Activated B cell treated with CpG ODN at 0.5 μM for 24 hours (primary cell): ENCODE measurements around the gene EPS15. TPM values are rescaled to one million over a fixed set of nuclear protein-coding genes. Genes with fewer than 3 reads are reported as not detected.

Source experiments
- ATAC-seq: fragments of 200-7000 bp; cut with Tn5 transposase; one replicate; pipeline ENCODE4 v1.10.0; 2021; ENCODE audit warnings: low read depth, mild to moderate bottlenecking, moderate library complexity
- CTCF ChIA-PET: fragments of 350-600 bp; sonication (Branson Sonifier 250); formaldehyde crosslinking; loops from one replicate; lab custom pipeline; 2021; ENCODE audit warnings: antibody characterized with exemption; lab: Charles Lee
- POLR2A ChIA-PET: fragments of 350-600 bp; sonication (Branson Sonifier 250); formaldehyde crosslinking; loops from one replicate; lab custom pipeline; 2021; ENCODE audit warnings: antibody characterized with exemption; lab: Charles Lee
- DNase-seq: peaks from one replicate; pipeline ENCODE4 v3.0.0; 2022
- H3K27ac Mint-ChIP-seq: one replicate; pipeline ENCODE4 v1.8.0; 2020; ENCODE audit warnings: mixed read lengths
- H3K27me3 Mint-ChIP-seq: one replicate; pipeline ENCODE4 v1.8.0; 2021; ENCODE audit warnings: mixed read lengths
- H3K36me3 Mint-ChIP-seq: one replicate; pipeline ENCODE4 v1.8.0; 2021; ENCODE audit warnings: low read depth, mixed read lengths
- H3K4me1 Mint-ChIP-seq: one replicate; pipeline ENCODE4 v1.8.0; 2021; ENCODE audit warnings: mixed read lengths
- H3K4me3 Mint-ChIP-seq: one replicate; pipeline ENCODE4 v1.8.0; 2020; ENCODE audit warnings: mild to moderate bottlenecking, mixed read lengths
- H3K9me3 Mint-ChIP-seq: one replicate; pipeline ENCODE4 v1.8.0; 2020; ENCODE audit warnings: mixed read lengths
- intact Hi-C: fragments of 100-400 bp; cut with micrococcal nuclease; formaldehyde crosslinking; loops from one replicate; pipeline ENCODE4 v1.15.1; 2024
- total RNA-seq: library from RNA; stranded (reverse); gene quantifications from 2 replicates; pipeline ENCODE4 v1.2.3, GENCODE V29; 2022
- TF ChIP-seq, protein P1 (sequence below): fragments of 200-600 bp; IDR thresholded peaks from one replicate; pipeline ENCODE4 v1.8.0; 2022; ENCODE audit warnings: antibody characterized with exemption, mild to moderate bottlenecking

The EPS15 gene
- total RNA-seq, 1 donor from 2014 or later = 150 TPM

DNA sequence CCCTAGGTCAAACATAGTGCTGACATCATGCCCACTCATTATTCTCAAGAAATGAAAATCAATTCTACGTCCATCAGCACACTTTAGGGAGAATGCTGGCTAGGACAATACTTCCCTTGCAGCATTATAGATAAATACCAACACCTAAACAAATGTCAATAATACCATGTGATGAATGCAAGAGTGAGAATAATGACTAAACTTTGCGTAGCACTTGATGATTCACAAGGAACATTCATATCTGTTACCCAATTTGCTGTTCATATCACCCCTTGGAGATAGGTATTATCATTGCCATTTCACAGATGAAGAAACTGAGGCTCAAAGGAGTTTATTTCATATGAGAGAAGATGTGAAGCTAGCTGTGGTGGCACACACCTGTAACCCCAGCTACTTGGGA, 24.8 kb upstream of the EPS15 start:
- no peak for ATAC-seq
- DNase-seq = no peak
- Mint-ChIP-seq H3K9me3 (no peaks in the 10 kb centered on the region), H3K27me3 (no peaks in the 10 kb centered on the region), H3K4me3 (no peak overlapping the region), H3K4me1 (peaks cover 5% of the 10 kb centered on the region), H3K27ac (no peak overlapping the region), H3K36me3 (no peaks in the 10 kb centered on the region)
- ChIA-PET CTCF (interaction anchor here (1.0 kb wide), 1 partner anchor 8 kb away, joined by 3 read pairs; no protein-coding TSS in a partner anchor), POLR2A (interaction anchor here (0.7 kb wide), 1 partner anchor 9 kb away, joined by 3 read pairs; no protein-coding TSS in a partner anchor)
- TF ChIP-seq, protein P1, sequence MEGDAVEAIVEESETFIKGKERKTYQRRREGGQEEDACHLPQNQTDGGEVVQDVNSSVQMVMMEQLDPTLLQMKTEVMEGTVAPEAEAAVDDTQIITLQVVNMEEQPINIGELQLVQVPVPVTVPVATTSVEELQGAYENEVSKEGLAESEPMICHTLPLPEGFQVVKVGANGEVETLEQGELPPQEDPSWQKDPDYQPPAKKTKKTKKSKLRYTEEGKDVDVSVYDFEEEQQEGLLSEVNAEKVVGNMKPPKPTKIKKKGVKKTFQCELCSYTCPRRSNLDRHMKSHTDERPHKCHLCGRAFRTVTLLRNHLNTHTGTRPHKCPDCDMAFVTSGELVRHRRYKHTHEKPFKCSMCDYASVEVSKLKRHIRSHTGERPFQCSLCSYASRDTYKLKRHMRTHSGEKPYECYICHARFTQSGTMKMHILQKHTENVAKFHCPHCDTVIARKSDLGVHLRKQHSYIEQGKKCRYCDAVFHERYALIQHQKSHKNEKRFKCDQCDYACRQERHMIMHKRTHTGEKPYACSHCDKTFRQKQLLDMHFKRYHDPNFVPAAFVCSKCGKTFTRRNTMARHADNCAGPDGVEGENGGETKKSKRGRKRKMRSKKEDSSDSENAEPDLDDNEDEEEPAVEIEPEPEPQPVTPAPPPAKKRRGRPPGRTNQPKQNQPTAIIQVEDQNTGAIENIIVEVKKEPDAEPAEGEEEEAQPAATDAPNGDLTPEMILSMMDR = no peak
- intact Hi-C loops = no loop called here

DNA sequence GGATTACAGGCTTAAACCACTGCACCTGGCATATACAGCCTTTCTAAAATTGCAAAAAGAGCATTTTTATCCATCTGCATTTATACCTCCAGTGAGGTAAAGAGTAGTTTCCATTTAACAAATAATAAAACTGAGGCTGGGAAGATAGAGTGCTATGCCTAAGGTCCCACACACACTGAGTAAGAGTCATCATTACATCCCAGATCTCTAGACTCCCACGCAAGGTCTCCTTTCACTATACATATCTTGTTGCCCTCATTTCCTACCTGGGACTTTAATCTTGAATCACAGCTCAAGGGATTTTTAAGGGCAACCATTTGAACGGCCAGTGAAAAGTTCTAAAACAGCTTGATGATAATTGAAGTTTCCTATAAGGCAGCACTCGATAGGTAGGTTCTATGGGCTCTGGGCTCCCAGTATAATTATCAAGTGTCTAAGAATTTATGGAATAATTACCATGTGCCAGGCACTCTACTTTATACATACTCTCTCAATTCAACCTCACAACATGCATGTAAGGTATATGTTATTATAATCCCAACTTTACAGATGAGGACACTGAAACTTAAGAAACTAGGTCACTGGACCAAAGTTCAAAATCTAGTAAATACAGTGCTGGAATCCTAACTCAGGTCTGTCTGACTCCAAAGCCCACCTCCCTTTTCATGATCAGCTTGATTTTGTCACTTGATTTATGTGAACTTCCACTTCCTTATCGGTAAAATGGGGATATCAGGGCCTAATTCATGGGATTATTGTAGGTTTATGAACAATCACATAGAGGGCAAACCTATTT, 23.3 kb upstream of the EPS15 start:
- TF ChIP-seq, protein P1 = no peak
- no peak for DNase-seq
- H3K4me3 Mint-ChIP-seq = no peak overlapping the region
- H3K27ac Mint-ChIP-seq = no peak overlapping the region
- H3K36me3 Mint-ChIP-seq = no peaks in the 10 kb centered on the region
- CTCF ChIA-PET = no interaction called here
- intact Hi-C loops = no loop called here
- POLR2A ChIA-PET = interaction anchor here (0.9 kb wide), 1 partner anchor 36 kb away, joined by 7 read pairs; no protein-coding TSS in a partner anchor
- ATAC-seq = no peak
- H3K27me3 Mint-ChIP-seq = no peaks in the 10 kb centered on the region
- H3K9me3 Mint-ChIP-seq = no peaks in the 10 kb centered on the region
- H3K4me1 Mint-ChIP-seq = no peaks in the 10 kb centered on the region

DNA sequence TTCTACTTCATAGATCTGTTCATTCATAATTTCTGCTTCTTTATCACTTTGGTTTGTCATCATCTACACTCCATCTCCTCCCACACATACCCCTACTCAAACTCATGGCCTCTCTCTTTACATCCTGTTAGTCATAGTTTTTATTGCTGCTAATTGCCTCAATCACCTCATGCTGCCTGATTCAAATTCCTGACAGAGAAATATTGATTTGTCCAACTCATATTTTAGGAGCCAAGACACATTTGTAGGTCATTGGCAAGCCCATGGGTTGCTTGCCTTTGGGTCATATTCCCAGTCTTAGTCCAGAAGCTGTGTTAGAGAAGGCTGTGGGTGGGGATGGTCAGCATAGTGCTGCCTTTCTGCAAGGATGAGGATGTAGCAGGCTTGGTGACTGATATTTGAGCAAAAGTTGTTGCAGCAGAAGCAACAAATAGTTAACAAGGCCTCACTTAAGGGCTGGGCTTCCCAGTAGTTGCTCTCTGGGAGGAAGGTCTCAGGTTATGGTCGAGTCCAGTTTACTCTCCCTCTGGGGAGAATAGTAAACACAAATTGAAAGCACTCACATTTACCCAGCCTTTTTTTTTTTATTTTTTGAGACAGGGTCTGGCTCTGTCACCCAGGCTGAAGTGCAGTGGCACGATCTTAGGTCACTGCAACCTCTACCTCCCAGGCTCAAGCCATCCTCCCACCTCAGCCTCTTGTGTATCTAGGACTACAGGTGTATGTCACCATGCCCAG, 22.4 kb upstream of the EPS15 start:
- Mint-ChIP-seq H3K9me3 (no peaks in the 10 kb centered on the region), H3K27me3 (no peaks in the 10 kb centered on the region), H3K4me3 (no peak overlapping the region), H3K4me1 (no peaks in the 10 kb centered on the region), H3K36me3 (no peaks in the 10 kb centered on the region), H3K27ac (no peak overlapping the region)
- ChIA-PET POLR2A (interaction anchor here (0.6 to 0.9 kb wide), 2 partner anchors 35 to 467 kb away, joined by 3 to 7 read pairs; no protein-coding TSS in a partner anchor), CTCF (no interaction called here)
- intact Hi-C loops = no loop called here
- TF ChIP-seq, protein P1 = no peak
- no peak for ATAC-seq
- DNase-seq = no peak

DNA sequence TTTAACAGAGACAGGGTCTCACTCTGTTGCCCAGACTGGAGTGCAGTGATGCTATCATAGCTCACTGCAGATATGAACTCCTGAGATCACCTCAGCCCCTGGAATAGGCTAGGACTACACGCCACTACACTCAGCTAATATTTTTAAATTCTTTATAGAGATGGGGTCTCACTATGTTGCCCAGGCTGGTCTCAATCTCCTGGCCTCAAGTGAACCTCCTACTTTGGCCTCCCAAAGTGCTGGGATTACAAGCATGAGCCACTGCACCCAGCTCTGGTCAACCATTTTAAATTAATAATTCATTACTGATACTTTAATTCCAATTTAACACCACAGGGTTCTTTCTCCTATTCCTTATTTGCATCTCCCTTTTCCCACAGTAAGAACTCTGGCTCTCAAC, 18.5 kb upstream of the EPS15 start:
- CTCF ChIA-PET = no interaction called here
- H3K27me3 Mint-ChIP-seq = no peaks in the 10 kb centered on the region
- intact Hi-C loops = no loop called here
- no peak for ATAC-seq
- POLR2A ChIA-PET = no interaction called here
- no peaks in the 10 kb centered on the region for H3K9me3 Mint-ChIP-seq
- H3K27ac Mint-ChIP-seq = no peak overlapping the region
- H3K4me1 Mint-ChIP-seq = peaks cover 11% of the 10 kb centered on the region
- no peaks in the 10 kb centered on the region for H3K36me3 Mint-ChIP-seq
- DNase-seq = no peak
- H3K4me3 Mint-ChIP-seq = no peak overlapping the region
- TF ChIP-seq, protein P1 = no peak
